GDM1 (cell line): ENCODE results near the gene REXO5.
A peak's percentile ranks its signal among the peaks of the same experiment; 100 is the strongest.
"Not testable (repeated sequence)": the region's sequence is repeated elsewhere in the genome, so short reads cannot be mapped to it uniquely, and the experiment has no call there.

ENCODE experiments used
- DNase-seq: peaks from one replicate; lab custom pipeline; 2025; lab: John Stamatoyannopoulos, UW

REXO5 gene, protein sequence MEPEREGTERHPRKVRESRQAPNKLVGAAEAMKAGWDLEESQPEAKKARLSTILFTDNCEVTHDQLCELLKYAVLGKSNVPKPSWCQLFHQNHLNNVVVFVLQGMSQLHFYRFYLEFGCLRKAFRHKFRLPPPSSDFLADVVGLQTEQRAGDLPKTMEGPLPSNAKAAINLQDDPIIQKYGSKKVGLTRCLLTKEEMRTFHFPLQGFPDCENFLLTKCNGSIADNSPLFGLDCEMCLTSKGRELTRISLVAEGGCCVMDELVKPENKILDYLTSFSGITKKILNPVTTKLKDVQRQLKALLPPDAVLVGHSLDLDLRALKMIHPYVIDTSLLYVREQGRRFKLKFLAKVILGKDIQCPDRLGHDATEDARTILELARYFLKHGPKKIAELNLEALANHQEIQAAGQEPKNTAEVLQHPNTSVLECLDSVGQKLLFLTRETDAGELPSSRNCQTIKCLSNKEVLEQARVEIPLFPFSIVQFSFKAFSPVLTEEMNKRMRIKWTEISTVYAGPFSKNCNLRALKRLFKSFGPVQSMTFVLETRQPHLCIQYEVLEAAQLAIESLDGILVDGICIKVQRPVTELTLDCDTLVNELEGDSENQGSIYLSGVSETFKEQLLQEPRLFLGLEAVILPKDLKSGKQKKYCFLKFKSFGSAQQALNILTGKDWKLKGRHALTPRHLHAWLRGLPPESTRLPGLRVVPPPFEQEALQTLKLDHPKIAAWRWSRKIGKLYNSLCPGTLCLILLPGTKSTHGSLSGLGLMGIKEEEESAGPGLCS

DNA sequence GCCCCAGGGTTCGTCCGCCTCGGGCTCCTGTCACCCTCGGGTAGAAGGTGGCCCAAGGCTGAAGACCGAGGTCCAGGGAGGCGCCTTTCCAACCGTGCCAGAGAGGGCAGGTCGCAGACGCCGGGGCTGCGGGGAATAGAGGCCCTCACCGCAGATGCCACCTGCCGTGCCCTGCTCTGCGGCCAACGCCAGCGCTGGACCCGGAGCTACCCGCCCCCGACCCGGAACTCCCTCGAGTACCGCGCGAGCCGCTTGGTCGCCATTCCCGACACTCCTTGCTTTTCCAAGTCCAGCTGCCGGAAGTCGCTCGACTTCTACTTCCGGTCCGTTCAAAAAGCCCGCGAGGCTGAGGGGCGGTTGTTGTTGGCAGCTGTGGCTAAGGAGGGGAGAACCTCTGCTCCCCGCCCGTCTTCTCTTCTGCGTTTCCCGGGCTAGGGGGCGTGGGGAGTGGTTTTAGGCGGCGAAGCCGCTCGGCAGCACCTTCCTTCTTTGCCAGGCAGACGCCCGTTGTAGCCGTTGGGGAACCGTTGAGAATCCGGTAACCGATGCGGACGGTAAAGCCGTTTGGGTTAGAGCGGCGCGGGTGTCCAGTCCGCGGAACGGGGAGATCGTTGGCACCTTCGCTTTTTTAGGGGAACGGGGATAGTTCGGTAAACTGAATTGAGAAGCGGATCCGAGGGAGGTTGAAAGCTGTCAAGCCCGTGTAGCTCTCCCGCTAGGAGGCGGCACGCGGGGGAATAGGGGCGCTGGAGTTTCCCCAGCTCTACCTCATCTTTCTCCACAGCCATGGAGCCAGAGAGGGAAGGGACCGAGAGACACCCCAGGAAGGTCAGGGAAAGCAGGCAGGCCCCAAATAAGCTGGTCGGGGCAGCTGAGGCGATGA lies at the start of gene REXO5, which contains the start of gene ERI2:
Gene REXO5 (plus strand): TSS at position 360 of the 883 bp plus-strand sequence. CDS start 427 bp downstream, at position 787.
Gene ERI2 (minus strand): TSS at position 305 of the 883 bp plus-strand sequence. CDS start 42 bp downstream, at position 263.
- peak; percentile 90 for DNase-seq

DNA sequence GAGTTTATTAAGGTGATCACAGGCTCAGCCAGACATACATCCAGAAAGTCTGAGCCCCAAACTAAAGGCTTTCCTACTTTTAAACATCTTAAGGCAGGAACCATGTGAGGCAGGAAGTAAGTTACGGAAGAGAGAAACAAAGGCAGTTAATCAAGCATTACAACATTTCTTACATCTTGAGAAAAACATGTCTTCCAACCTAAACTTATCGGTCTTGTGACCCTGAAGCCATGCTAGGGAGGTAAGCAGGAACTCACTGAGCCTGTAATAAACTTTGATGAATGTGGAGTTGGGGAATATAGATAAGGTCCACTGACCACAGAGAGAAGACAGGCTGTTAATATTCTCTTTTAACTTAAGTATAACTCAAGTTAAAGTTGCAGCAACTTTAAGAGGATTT lies 46.0 kb upstream of the REXO5 start:
- no peak for DNase-seq

DNA sequence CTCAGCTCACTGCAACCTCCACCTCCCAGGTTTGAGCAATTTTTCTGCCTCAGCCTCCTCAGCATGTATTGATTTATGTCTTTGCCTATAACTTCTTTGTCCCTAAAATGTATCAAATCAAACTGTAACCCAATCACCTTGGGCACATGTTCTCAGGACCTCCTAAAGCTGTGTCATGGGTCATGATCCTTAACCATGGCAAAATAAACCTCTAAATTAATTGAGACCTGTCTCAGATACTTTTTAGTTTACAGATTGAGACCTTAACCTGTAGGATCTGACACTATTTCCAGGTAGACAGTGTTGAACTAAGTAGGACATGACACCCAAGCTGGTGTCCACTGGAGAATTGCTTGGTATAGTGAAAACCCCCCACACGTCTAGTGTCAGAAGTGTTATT lies 45.2 kb upstream of the REXO5 start:
- DNase-seq, result no peak

DNA sequence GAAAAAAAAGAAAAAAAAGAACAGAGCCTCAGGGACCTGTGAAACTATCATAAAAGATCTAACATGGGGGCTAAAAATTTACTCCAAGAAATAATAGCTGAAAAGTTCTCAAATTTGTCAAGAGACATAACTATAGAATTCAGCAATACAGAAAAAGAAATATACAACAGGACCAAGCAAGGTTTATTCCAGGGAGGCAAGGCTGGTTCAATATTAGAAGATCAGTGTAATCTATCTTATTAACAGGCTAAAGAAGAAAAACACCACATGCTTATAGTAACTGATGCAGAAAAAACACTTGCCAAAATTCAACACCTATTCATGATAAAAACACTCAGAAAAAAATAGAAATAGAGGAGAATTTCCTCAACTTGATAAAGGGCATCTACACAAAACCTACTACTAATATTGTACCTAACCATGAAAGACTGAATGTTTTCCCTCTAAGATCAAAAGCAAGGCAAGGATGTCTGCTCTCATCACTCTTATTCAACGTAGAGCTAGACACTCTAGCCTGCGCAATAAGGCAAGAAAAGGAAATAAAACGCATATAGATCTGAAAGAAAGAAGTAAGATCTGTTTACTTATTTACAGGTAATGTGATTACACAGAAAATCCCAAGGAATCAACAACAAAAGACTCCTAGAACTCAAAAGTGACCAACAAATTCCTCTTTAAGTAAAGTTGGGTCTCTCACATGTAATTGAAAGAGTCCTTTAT lies 43.8 kb upstream of the REXO5 start:
- DNase-seq, result no peak

- no peak for DNase-seq
Observed at GRCh38 chr16:20763461-20764232, 42.7 kb upstream of the REXO5 start, which contains the start of gene ACSM3. Gene ACSM3 (plus strand): TSS chr16:20764014. CDS start chr16:20770035, 6,021 bp downstream.

- DNase-seq, result not testable (repeated sequence)
Observed at GRCh38 chr16:20764448-20764847, 41.9 kb upstream of the REXO5 start.

DNA sequence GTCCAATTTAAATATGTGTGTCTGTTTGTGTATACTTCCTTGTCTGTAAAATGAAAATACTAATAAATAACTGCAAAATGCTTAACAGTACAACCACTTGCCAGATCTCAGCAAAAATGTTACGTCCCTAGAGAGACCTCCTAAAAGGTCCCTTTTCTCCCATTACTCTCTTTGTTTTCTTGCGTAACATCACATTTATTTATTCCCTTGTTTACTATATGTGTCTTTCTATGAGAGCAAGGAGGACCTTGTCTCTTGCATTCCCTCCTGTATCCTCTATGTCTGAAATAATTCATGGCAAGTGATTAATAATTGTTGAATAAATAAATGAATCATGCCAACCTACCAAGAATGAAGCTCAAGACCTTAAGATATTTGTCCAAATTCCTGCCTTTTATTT lies 40.6 kb upstream of the REXO5 start:
- no peak for DNase-seq

GRCh38 chr16:20766294-20766693 lies 40.0 kb upstream of the REXO5 start:
- DNase-seq, result no peak

DNA sequence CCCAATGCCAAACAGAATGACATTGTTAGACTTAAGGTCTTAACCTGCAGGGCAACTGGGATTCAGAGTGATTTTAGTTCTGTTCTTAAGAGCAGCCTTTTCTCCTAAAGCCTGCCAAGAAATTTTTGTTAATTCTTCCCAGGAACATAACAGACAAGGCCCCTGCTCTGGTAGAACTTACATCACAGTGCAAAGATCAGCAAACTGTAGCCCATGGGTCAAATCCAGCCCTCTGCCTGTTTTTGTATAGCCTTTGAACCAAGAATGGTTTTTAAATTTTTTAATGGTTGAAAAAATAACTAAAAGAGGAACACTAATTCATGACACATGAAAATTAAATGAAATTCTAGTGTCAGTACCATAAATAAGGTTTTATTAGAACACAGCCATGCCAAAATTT lies 38.8 kb upstream of the REXO5 start:
- DNase-seq, result no peak

- DNase-seq, result no peak
Observed at GRCh38 chr16:20768121-20768520, 38.2 kb upstream of the REXO5 start.

DNA sequence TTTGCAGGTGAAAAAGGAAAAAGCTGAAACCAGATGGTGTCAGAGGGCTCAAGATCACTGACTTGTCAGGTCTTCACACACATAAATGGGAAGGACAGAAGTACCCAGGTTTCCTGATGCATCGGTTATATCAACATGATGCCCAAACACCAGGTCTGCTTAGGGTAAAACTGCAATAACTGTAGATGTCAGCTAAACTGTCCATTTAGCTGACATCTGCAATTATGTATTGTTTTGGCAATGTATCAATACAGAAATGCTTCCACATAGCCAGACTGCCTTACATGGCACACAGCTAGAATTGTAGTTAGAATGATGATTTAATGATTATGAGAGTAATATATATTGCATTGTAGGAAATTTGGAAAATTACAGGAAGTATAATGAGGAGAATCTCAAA lies 37.5 kb upstream of the REXO5 start:
- no peak for DNase-seq

- no peak for DNase-seq
Observed at GRCh38 chr16:20773679-20774078, 32.6 kb upstream of the REXO5 start.

DNA sequence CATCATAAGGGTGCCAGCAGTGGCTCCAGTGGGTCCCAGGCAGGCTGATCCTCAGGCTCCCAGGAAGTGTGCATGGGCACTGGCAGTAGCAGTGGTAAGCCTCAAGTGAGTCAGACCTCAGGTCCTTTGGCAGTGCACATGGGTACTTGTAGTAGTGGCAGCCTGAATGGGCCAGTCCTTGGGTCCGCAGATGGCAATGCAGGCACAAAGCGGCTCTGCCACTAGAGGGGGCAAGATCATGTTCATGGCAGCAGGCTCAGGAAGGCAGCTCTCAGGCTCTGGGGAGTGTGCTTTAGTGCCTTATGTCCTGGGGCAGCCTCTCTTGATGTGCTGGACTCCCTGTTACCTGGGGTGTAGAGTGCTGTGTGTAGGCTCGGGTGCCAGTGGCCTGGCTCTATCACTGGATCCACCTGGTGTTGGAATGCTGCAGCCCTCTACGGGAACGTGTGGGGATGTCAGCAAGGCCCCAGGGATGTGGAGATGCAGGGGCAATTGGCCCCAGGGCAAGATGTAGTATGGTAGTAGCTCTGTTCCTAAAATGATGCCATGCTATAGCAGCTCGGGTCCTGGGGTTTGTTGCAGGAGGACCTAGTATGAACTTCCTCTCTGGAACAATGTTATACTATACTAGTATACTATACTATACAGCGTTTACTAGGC lies 31.5 kb upstream of the REXO5 start:
- DNase-seq, result peak; percentile 63

DNA sequence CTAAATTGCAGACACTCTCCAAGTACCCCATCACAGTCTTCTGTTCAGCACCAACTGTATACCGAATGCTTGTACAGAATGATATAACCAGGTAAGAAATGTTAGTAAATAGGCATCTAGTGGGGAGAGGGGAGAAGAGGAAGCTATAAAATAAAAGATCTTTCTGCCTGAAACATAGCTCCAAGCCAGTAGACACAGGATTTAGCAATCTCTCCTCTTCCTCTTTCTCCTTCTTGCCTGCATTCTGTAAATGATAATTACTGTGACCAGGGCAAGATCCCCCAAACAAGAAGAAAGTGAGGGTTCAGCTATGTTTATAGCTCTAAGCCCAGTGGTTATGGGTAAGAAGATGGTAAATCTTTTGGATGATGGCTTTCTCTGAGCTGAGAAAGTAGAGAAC lies 24.6 kb upstream of the REXO5 start:
- DNase-seq, result no peak

DNA sequence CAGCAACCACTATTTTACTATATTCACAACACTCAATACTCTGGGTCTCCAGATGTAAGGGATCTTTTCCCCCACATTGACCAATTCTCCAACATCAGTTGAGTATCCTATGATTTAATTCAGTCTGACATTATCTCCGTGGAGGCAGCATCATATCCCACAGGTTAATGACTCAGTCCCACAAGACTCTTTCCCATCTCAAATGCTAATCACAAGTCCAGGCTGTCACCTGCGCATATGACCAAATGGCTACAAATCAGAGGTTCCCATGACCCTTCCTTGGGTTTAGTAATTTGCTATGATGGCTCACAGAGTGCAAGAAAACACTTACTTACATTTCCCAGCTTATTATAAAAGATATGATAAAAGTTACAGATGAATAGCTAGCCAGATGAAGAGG lies 23.9 kb upstream of the REXO5 start:
- no peak for DNase-seq

DNA sequence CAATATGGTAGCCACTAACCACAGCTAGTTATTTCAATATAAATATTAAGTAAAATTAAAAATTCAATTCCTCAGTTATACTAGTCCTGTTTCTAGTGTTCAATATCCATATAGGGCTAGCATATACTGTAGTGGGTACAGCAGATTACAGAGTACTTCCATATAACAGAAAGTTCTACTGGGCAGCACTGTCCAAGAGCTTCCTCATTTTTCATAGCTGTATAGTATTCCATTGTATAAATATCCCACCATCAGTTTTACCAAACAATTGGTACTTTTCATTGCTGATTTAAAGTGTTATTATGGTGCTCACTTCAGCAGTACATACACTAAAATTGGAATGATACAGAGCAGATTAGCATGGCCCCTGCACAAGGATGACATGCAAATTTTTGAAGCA lies 22.1 kb upstream of the REXO5 start:
- no peak for DNase-seq

DNA sequence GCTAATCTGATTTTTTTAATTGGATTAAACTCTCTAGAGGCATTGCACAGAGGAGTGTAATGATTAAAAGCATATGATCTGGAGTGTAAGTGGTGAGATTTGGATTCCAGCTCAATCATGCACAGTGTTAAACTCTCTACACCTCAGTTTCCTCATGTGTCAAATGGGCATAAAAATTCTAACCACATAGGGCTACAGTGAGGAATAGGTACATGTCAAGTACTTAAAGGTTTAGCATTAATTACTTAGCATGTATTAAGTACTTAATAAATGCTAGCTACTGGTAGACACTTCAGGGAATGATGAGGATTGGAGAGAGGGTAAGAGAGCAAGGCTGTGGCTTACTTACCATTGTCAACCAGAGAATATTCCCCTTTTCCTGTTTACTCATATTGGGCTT lies 17.2 kb upstream of the REXO5 start:
- no peak for DNase-seq

DNA sequence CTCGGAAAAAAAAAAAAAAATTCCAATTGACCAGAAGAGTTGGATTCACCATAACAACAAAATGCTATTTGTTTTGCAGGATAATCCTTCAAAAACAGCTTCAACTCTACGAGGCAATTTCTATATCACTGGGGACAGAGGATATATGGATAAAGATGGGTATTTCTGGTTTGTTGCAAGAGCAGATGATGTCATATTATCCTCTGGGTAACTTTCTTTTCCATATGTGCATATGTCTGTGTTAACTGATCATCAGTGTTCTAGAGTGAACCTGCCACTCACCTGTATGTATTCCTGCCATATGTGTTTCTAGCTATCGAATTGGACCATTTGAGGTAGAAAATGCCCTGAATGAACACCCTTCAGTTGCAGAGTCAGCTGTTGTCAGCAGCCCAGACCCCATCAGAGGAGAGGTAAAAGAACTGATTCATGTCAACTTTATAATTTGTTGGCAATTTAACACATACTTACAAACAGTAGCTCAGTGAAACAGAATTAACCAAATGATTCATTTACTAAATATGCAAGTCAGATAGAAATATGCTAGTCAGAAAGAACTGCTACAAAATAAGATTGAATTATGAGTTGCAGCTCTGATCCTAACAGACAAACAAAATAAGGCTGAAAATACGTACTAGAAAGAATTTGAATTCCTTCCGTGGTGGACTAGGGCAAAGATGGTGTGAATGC lies 14.3 kb upstream of the REXO5 start:
- DNase-seq, result no peak

DNA sequence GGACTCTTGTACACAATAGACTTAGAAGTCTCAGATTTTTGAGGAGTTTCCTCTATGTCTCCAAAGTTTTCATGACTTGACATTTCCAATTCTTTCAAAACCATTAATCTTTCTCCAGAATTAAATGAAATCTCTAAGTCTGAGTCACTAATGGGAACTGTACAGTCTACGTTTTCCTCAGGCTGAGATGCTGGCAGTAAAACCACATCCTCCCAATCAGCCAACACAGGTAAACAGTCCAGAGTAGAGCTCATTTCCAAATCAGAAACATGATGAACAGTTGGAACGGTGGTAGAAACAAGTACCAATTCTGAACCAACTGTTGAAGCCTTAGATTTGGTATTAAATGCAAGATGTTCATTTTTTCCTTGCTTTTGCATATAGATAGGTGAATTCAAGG lies 8.0 kb upstream of the REXO5 start:
- DNase-seq, result no peak
